Keratinocyte (primary cell): Measurements from ENCODE around the gene GPR15. TPM values are rescaled to one million over a fixed set of nuclear protein-coding genes. Genes with fewer than 3 reads are reported as not detected.

Experiments used
- DNase-seq: peaks from one replicate; pipeline ENCODE4 v3.0.0-alpha.2; 2011; ENCODE audit warnings: low read depth, missing footprints, low spot score
- FAIRE-seq: peaks from 2 replicates; lab custom pipeline; 2011; peaks lifted over from hg19 to GRCh38; lab: Jason Lieb, UNC
- H2AFZ ChIP-seq: 2 replicates; pipeline ENCODE4 v1.6.0; 2012; ENCODE audit warnings: low read length, control low read depth, inconsistent platforms; ENCODE audit not compliant: control insufficient read depth
- H3K27ac ChIP-seq: 2 replicates; pipeline ENCODE4 v1.5.1; 2011; ENCODE audit warnings: low read length; ENCODE audit not compliant: control insufficient read depth, insufficient read depth
- H3K27me3 ChIP-seq: 3 replicates; pipeline ENCODE4 v1.6.0; 2011; ENCODE audit warnings: low read length; ENCODE audit not compliant: control insufficient read depth, insufficient read depth; ENCODE audit errors: extremely low read depth
- H3K36me3 ChIP-seq, 2 experiments: 2 replicates in 1 of 2; 3 replicates in 1 of 2; pipeline ENCODE4 v1.5.1; 2011; ENCODE audit warnings: low read length in 2 of 2, mild to moderate bottlenecking in 1 of 2; ENCODE audit not compliant: control insufficient read depth in 2 of 2, insufficient read depth in 2 of 2; ENCODE audit errors: extremely low read depth in 1 of 2
- H3K4me1 ChIP-seq: 3 replicates; pipeline ENCODE4 v1.5.1; 2011; ENCODE audit warnings: low read length; ENCODE audit not compliant: control insufficient read depth, insufficient read depth; ENCODE audit errors: extremely low read depth
- H3K4me2 ChIP-seq: 3 replicates; pipeline ENCODE4 v1.6.0; 2011; ENCODE audit warnings: low read depth, low read length; ENCODE audit not compliant: control insufficient read depth, insufficient read depth; ENCODE audit errors: extremely low read depth
- H3K4me3 ChIP-seq, 3 experiments: fragments of 200-600 bp in 1 of 3; sonication (generic) in 1 of 3; 2 replicates in 2 of 3; 3 replicates in 1 of 3; pipeline ENCODE4 v1.5.1; 2011 to 2016; ENCODE audit warnings: low read length in 3 of 3, mild to moderate bottlenecking in 3 of 3, control low read depth in 2 of 3, inconsistent platforms in 1 of 3, low read depth in 1 of 3, mixed read lengths in 1 of 3, mixed run types in 1 of 3, moderate library complexity in 1 of 3; ENCODE audit not compliant: control insufficient read depth in 2 of 3, insufficient read depth in 2 of 3; ENCODE audit errors: extremely low read depth in 1 of 3
- H3K79me2 ChIP-seq: 2 replicates; pipeline ENCODE4 v1.6.0; 2012; ENCODE audit warnings: low read length; ENCODE audit not compliant: control insufficient read depth, insufficient read depth
- H3K9ac ChIP-seq: 3 replicates; pipeline ENCODE4 v1.6.0; 2011; ENCODE audit warnings: low read length; ENCODE audit not compliant: control insufficient read depth, insufficient read depth; ENCODE audit errors: extremely low read depth
- H3K9me1 ChIP-seq: 3 replicates; pipeline ENCODE4 v1.6.0; 2011; ENCODE audit warnings: low read length; ENCODE audit not compliant: control insufficient read depth, insufficient read depth; ENCODE audit errors: extremely low read depth
- H3K9me3 ChIP-seq: 2 replicates; pipeline ENCODE4 v1.5.1; 2012; ENCODE audit warnings: low read depth, low read length; ENCODE audit not compliant: control insufficient read depth
- H4K20me1 ChIP-seq: 3 replicates; pipeline ENCODE4 v1.6.0; 2011; ENCODE audit warnings: low read length; ENCODE audit not compliant: control insufficient read depth, insufficient read depth; ENCODE audit errors: extremely low read depth
- EZH2 ChIP-seq: IDR thresholded peaks from one replicate; pipeline ENCODE4 v1.6.1; 2012; ENCODE audit warnings: inconsistent platforms, mild to moderate bottlenecking, low read length, moderate library complexity
- dilution Hi-C: fragments of 300-500 bp; cut with MboI; formaldehyde crosslinking; loops from one replicate; pipeline ENCODE4 v1.7.0; 2020; ENCODE audit warnings: low sequenced_read_pairs; ENCODE audit not compliant: extremely low pct_ligation_motif_present
- polyA plus RNA-seq, 5 experiments: library from polyadenylated mRNA; depleted of rRNA in 3 of 5; stranded (reverse) in 3 of 5; stranded (forward) in 1 of 5; unstranded in 1 of 5; fragments of >200 nt; gene quantifications; 1 replicate in 1 of 5; 2 replicates in 3 of 5; 3 replicates in 1 of 5; pipeline versions ENCODE4 v1.2.1 to v1.2.3, GENCODE V29; 2011 to 2012; ENCODE audit warnings: missing spikeins in 2 of 5, low read depth in 1 of 5, low replicate concordance in 1 of 5
- TF ChIP-seq, protein P1 (sequence below), 3 experiments: IDR thresholded peaks in 1 of 3; conservative IDR thresholded peaks in 1 of 3; optimal IDR thresholded peaks in 1 of 3; 2 replicates in 2 of 3; 3 replicates in 1 of 3; pipeline versions ENCODE3 to v1.5.1; 2011; ENCODE audit warnings: low read length in 3 of 3, mild to moderate bottlenecking in 3 of 3, moderate library complexity in 2 of 3, control low read depth in 1 of 3, inconsistent platforms in 1 of 3; ENCODE audit not compliant: insufficient read depth in 2 of 3; ENCODE audit errors: extremely low read depth in 1 of 3

GPR15 gene
- polyA plus RNA-seq, 1 donor (not counting 4 experiments of a cell fraction or from before 2014, with no cell fraction given): not detected

DNA sequence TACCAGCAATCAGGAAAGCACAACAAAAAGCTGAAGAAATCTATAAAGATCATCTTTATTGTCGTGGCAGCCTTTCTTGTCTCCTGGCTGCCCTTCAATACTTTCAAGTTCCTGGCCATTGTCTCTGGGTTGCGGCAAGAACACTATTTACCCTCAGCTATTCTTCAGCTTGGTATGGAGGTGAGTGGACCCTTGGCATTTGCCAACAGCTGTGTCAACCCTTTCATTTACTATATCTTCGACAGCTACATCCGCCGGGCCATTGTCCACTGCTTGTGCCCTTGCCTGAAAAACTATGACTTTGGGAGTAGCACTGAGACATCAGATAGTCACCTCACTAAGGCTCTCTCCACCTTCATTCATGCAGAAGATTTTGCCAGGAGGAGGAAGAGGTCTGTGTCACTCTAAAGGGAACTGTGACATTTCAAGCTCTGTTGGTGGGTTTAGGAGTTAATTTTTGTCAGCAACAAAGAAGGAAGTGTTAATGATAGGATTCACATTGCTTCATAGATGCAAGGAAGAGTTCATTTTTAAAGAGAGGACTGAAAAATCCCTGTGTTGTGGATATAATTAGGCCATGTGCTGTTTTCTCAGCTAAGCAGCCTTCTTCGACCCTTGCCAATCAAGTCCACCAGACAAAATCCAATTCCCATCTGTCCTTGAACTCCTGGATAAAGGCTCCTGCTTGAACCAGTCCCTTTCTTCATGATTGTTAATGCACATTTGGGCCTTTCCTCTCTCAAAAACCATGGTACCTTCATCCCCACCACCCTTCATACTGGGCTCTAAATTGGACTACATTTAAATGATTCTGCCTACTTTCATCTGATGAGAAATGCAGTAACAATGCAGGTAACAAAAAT lies 1.2 kb downstream of the GPR15 start:
- no peaks in the 10 kb centered on the region for H3K36me3 ChIP-seq
- dilution Hi-C loops: no loop called here
- no peaks in the 10 kb centered on the region for H3K4me1 ChIP-seq
- TF ChIP-seq, protein P1, sequence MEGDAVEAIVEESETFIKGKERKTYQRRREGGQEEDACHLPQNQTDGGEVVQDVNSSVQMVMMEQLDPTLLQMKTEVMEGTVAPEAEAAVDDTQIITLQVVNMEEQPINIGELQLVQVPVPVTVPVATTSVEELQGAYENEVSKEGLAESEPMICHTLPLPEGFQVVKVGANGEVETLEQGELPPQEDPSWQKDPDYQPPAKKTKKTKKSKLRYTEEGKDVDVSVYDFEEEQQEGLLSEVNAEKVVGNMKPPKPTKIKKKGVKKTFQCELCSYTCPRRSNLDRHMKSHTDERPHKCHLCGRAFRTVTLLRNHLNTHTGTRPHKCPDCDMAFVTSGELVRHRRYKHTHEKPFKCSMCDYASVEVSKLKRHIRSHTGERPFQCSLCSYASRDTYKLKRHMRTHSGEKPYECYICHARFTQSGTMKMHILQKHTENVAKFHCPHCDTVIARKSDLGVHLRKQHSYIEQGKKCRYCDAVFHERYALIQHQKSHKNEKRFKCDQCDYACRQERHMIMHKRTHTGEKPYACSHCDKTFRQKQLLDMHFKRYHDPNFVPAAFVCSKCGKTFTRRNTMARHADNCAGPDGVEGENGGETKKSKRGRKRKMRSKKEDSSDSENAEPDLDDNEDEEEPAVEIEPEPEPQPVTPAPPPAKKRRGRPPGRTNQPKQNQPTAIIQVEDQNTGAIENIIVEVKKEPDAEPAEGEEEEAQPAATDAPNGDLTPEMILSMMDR (optimal IDR thresholded peaks at IDR 0.05 in 1 of 3, IDR thresholded peaks at IDR 0.05 in 1 of 3, conservative IDR thresholded peaks at IDR 0.05 in 1 of 3; ENCODE audit: extremely low read depth in 1 of 3, insufficient read depth in 2 of 3, low read length in 3 of 3): no peak
- TF ChIP-seq EZH2: no peak
- H3K9ac ChIP-seq: no peak overlapping the region
- no peaks in the 10 kb centered on the region for H3K9me1 ChIP-seq
- FAIRE-seq (no peak), DNase-seq (no peak)
- no peaks in the 10 kb centered on the region for H3K9me3 ChIP-seq
- H4K20me1 ChIP-seq: no peaks in the 10 kb centered on the region
- H3K79me2 ChIP-seq: no peaks in the 10 kb centered on the region
- no peaks in the 10 kb centered on the region for H3K27me3 ChIP-seq
- H2AFZ ChIP-seq: no peak overlapping the region
- H3K4me3 ChIP-seq: no peak overlapping the region
- H3K27ac ChIP-seq: no peak overlapping the region
- no peak overlapping the region for H3K4me2 ChIP-seq

DNA sequence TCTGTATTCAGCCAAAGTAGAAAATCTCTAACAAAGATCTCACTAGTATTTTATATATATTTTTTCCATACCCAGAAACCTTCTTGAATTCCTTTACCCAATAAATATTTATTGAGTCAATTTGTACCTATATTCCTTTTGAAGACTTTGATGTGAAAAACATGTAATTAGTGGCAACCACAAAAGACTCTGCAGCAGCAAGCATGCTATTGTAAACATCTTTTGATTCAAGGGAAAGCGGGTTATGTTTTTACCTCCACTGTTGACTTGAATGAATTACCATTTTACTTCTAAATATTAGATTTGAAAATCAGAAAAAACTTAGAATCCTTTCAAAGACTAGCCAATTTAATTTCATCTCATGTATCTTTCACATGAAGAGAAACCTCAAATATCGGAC lies 2.4 kb downstream of the GPR15 start:
- dilution Hi-C loops: no loop called here
- H3K4me2 ChIP-seq: no peak overlapping the region
- no peak overlapping the region for H3K9ac ChIP-seq
- TF ChIP-seq, protein P1 (optimal IDR thresholded peaks at IDR 0.05 in 1 of 3, IDR thresholded peaks at IDR 0.05 in 1 of 3, conservative IDR thresholded peaks at IDR 0.05 in 1 of 3; ENCODE audit: extremely low read depth in 1 of 3, insufficient read depth in 2 of 3, low read length in 3 of 3): no peak
- TF ChIP-seq EZH2: no peak
- no peak overlapping the region for H3K4me3 ChIP-seq
- no peak overlapping the region for H3K27ac ChIP-seq
- DNase-seq (no peak), FAIRE-seq (no peak)
- H2AFZ ChIP-seq: no peak overlapping the region
- H3K9me3 ChIP-seq: no peaks in the 10 kb centered on the region
- no peaks in the 10 kb centered on the region for H3K9me1 ChIP-seq
- H3K36me3 ChIP-seq: no peaks in the 10 kb centered on the region
- no peaks in the 10 kb centered on the region for H3K79me2 ChIP-seq
- H4K20me1 ChIP-seq: no peaks in the 10 kb centered on the region
- H3K27me3 ChIP-seq: no peaks in the 10 kb centered on the region
- peaks cover 2% of the 10 kb centered on the region for H3K4me1 ChIP-seq
